CD4-positive, alpha-beta T cell (primary cell): ENCODE measurements around the gene GINS1. TPM values are rescaled to one million over a fixed set of nuclear protein-coding genes. Genes with fewer than 3 reads are reported as not detected.

Experiments used
- ATAC-seq: fragments of 200-7000 bp; cut with Tn5 transposase; one replicate; pipeline ENCODE4 v1.10.0; 2022; ENCODE audit warnings: mild to moderate bottlenecking; ENCODE audit not compliant: poor library complexity
- CTCF ChIA-PET: fragments of 350-600 bp; sonication (Branson Sonifier 250); formaldehyde crosslinking; loops from one replicate; lab custom pipeline; 2021; ENCODE audit warnings: antibody characterized with exemption, inconsistent platforms; lab: Charles Lee
- POLR2A ChIA-PET: fragments of 350-600 bp; sonication (Branson Sonifier 250); formaldehyde crosslinking; loops from one replicate; lab custom pipeline; 2021; ENCODE audit warnings: antibody characterized with exemption, inconsistent platforms; lab: Charles Lee
- DNase-seq, 14 experiments: peaks; one replicate each; pipeline ENCODE4 v3.0.0-alpha.2; 2013 to 2020; ENCODE audit warnings: mixed read lengths in 2 of 14
- H3K27ac ChIP-seq, 2 donors: one replicate each; pipeline versions ENCODE4 v1.5.1 to v1.7.0; 2013; ENCODE audit warnings: low read length in 2 of 2, low read depth in 1 of 2, mild to moderate bottlenecking in 1 of 2
- H3K27me3 ChIP-seq, 2 experiments: 1 replicate in 1 of 2; 2 replicates in 1 of 2; pipeline versions ENCODE4 v1.6.1 to v1.7.0; 2013; ENCODE audit warnings: low read length in 2 of 2, control low read depth in 1 of 2, mild to moderate bottlenecking in 1 of 2, moderate library complexity in 1 of 2; ENCODE audit not compliant: insufficient read depth in 2 of 2, control insufficient read depth in 1 of 2
- H3K36me3 ChIP-seq: one replicate; pipeline ENCODE4 v1.6.1; 2013; ENCODE audit warnings: low read length, control low read depth; ENCODE audit not compliant: insufficient read depth
- H3K4me1 ChIP-seq: one replicate; pipeline ENCODE4 v1.6.1; 2013; ENCODE audit warnings: low read length, control low read depth; ENCODE audit not compliant: insufficient read depth
- H3K4me3 ChIP-seq: one replicate; pipeline ENCODE4 v1.5.1; 2013; ENCODE audit warnings: mild to moderate bottlenecking, low read length, moderate library complexity
- H3K9me3 ChIP-seq, 2 experiments: 1 replicate in 1 of 2; 2 replicates in 1 of 2; pipeline versions ENCODE4 v1.6.1 to v1.7.0; 2013; ENCODE audit warnings: low read length in 2 of 2, mild to moderate bottlenecking in 2 of 2, control low read depth in 1 of 2, moderate library complexity in 1 of 2; ENCODE audit not compliant: control insufficient read depth in 1 of 2, insufficient read depth in 1 of 2
- H3K27ac Mint-ChIP-seq: one replicate; pipeline ENCODE4 v1.8.0; 2020; ENCODE audit warnings: mixed read lengths
- H3K27me3 Mint-ChIP-seq: one replicate; pipeline ENCODE4 v1.8.0; 2021; ENCODE audit warnings: mixed read lengths
- H3K36me3 Mint-ChIP-seq: one replicate; pipeline ENCODE4 v1.8.0; 2021; ENCODE audit warnings: low read depth, mixed read lengths
- H3K4me1 Mint-ChIP-seq: one replicate; pipeline ENCODE4 v1.8.0; 2021; ENCODE audit warnings: low read depth, mixed read lengths
- H3K4me3 Mint-ChIP-seq: one replicate; pipeline ENCODE4 v1.8.0; 2020; ENCODE audit warnings: mild to moderate bottlenecking, mixed read lengths
- H3K9me3 Mint-ChIP-seq: one replicate; pipeline ENCODE4 v1.8.0; 2020; ENCODE audit warnings: mixed read lengths
- CTCF ChIP-seq: fragments of 200-600 bp; IDR thresholded peaks from one replicate; pipeline ENCODE4 v1.8.0; 2022; ENCODE audit warnings: antibody characterized with exemption, mild to moderate bottlenecking
- intact Hi-C, 2 experiments: fragments of 100-400 bp; cut with DNase I in 1 of 2; cut with micrococcal nuclease in 1 of 2; formaldehyde crosslinking; loops; one replicate each; pipeline versions ENCODE4 v1.15.1 to v1.9.0; 2023 to 2025; cut with DNase I, micrococcal nuclease
- total RNA-seq, 174 experiments: library from RNA in 2 of 174; stranded (reverse) in 2 of 174; gene quantifications; one replicate each; pipeline ENCODE4 v1.2.3 and lab custom pipeline; 2021 to 2026

Gene GINS1
- total RNA-seq, 2 experiments from 2014 or later = 0.08 to 0.17 TPM

GRCh38 chr20:25444556-25444955, 37.1 kb downstream of the GINS1 start:
- TF ChIP-seq CTCF = no peak
- ChIA-PET POLR2A (no interaction called here), CTCF (no interaction called here)
- Histone ChIP-seq H3K27me3 (no peaks in the 10 kb centered on the region), H3K36me3 (no peaks in the 10 kb centered on the region), H3K27ac (no peak overlapping the region), H3K4me1 (no peaks in the 10 kb centered on the region), H3K9me3 (no peaks in the 10 kb centered on the region), H3K4me3 (no peak overlapping the region)
- no peak overlapping the region for H3K4me3 Mint-ChIP-seq
- H3K4me1 Mint-ChIP-seq = no peaks in the 10 kb centered on the region
- H3K9me3 Mint-ChIP-seq = no peaks in the 10 kb centered on the region
- H3K27ac Mint-ChIP-seq = no peak overlapping the region
- H3K27me3 Mint-ChIP-seq = no peaks in the 10 kb centered on the region
- DNase-seq (no peak), ATAC-seq (no peak)
- no peaks in the 10 kb centered on the region for H3K36me3 Mint-ChIP-seq
- intact Hi-C loops = no loop called here

- TF ChIP-seq CTCF = no peak
- no peak overlapping the region for H3K4me3 Mint-ChIP-seq
- CTCF ChIA-PET = no interaction called here
- Histone ChIP-seq H3K36me3 (no peaks in the 10 kb centered on the region), H3K27ac (no peak overlapping the region), H3K4me3 (no peak overlapping the region), H3K9me3 (no peaks in the 10 kb centered on the region), H3K27me3 (no peaks in the 10 kb centered on the region), H3K4me1 (no peaks in the 10 kb centered on the region)
- DNase-seq = no peak
- H3K36me3 Mint-ChIP-seq = no peaks in the 10 kb centered on the region
- no peak overlapping the region for H3K27ac Mint-ChIP-seq
- no peaks in the 10 kb centered on the region for H3K4me1 Mint-ChIP-seq
- intact Hi-C loops = no loop called here
- no peak for ATAC-seq
- no peaks in the 10 kb centered on the region for H3K27me3 Mint-ChIP-seq
- POLR2A ChIA-PET = no interaction called here
- H3K9me3 Mint-ChIP-seq = no peaks in the 10 kb centered on the region
These were observed 40.2 kb downstream of the GINS1 start for GRCh38 chr20:25447671-25448070.

DNA sequence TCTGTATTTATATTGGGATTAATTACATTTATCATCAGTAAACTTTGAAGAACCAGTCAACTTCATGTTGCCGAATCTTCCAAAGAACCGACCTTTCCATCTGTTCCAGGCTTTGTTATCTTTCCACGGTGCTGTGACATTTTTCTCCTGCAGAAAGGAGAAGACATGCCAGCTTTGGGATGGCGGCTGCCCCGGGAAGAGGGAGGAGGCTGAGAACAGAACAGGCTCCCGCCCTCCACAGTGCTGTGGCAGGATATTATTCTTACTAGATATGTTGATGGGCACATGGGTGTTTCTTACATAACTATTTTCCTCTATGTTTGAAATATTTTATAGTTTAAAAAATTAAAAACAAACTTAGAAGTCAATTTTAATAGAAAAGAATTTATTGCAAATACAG, 44.9 kb downstream of the GINS1 start:
- Mint-ChIP-seq H3K27me3 (no peaks in the 10 kb centered on the region), H3K4me3 (no peak overlapping the region), H3K36me3 (no peaks in the 10 kb centered on the region), H3K27ac (no peak overlapping the region), H3K4me1 (no peaks in the 10 kb centered on the region), H3K9me3 (no peaks in the 10 kb centered on the region)
- CTCF ChIA-PET = no interaction called here
- Histone ChIP-seq H3K4me1 (no peaks in the 10 kb centered on the region), H3K4me3 (no peak overlapping the region), H3K27me3 (no peaks in the 10 kb centered on the region), H3K9me3 (no peaks in the 10 kb centered on the region), H3K36me3 (no peaks in the 10 kb centered on the region), H3K27ac (no peak overlapping the region)
- POLR2A ChIA-PET = no interaction called here
- intact Hi-C loops = no loop called here
- DNase-seq (no peak), ATAC-seq (no peak)
- no peak for TF ChIP-seq CTCF
